ACC112 (cell line): ENCODE measurements around the gene BBS10.
A peak's percentile ranks its signal among the peaks of the same experiment; 100 is the strongest.
"Not testable (repeated sequence)": the region's sequence is repeated elsewhere in the genome, so short reads cannot be mapped to it uniquely, and the experiment has no call there.

ENCODE experiments used
- H2AFZ ChIP-seq: fragments of 200-600 bp; sonication (generic); one replicate; pipeline ENCODE4 v1.6.0; 2017; ENCODE audit warnings: antibody characterized with exemption, low read length; ENCODE audit not compliant: unreplicated experiment
- H3K27ac ChIP-seq: fragments of 200-600 bp; sonication (generic); 2 replicates; pipeline ENCODE4 v1.5.1; 2014; ENCODE audit warnings: low read depth, mild to moderate bottlenecking, antibody characterized with exemption, low read length, moderate library complexity
- H3K27me3 ChIP-seq: fragments of 200-600 bp; sonication (generic); 2 replicates; pipeline ENCODE4 v1.6.1; 2014; ENCODE audit warnings: mild to moderate bottlenecking, antibody characterized with exemption, low read length, moderate library complexity, mixed read lengths; ENCODE audit not compliant: insufficient read depth
- H3K36me3 ChIP-seq: fragments of 200-600 bp; sonication (generic); 2 replicates; pipeline ENCODE4 v1.6.1; 2016; ENCODE audit warnings: mild to moderate bottlenecking, antibody characterized with exemption, low read length, moderate library complexity, mixed read lengths; ENCODE audit not compliant: insufficient read depth
- H3K4me1 ChIP-seq: fragments of 200-600 bp; sonication (generic); one replicate; pipeline ENCODE4 v1.6.1; 2016; ENCODE audit warnings: low read length, mixed read lengths; ENCODE audit not compliant: insufficient read depth, unreplicated experiment, control insufficient read depth
- H3K4me3 ChIP-seq: fragments of 200-600 bp; sonication (generic); 2 replicates; pipeline ENCODE4 v1.5.1; 2014; ENCODE audit warnings: mild to moderate bottlenecking, low read depth, low read length
- H3K79me2 ChIP-seq: fragments of 200-600 bp; sonication (generic); one replicate; pipeline ENCODE4 v1.6.0; 2016; ENCODE audit warnings: low read length; ENCODE audit not compliant: control insufficient read depth, unreplicated experiment, insufficient read depth

Gene BBS10

GRCh38 chr12:76337583-76337982, 10.6 kb downstream of the BBS10 start:
- H3K36me3 ChIP-seq: peaks cover 4% of the 10 kb centered on the region; the same call in 1 of the 2 replicates
- H3K27me3 ChIP-seq: no peaks in the 10 kb centered on the region
- H3K4me3 ChIP-seq: peak overlapping the region; percentile 19; the same call in 1 of the 2 replicates
- peak overlapping the region; percentile 69 for H2AFZ ChIP-seq
- peak overlapping the region; percentile 46 for H3K27ac ChIP-seq
- peaks cover 29% of the 10 kb centered on the region for H3K4me1 ChIP-seq
- H3K79me2 ChIP-seq: no peaks in the 10 kb centered on the region

GRCh38 chr12:76332606-76333005, 15.6 kb downstream of the BBS10 start:
- Histone ChIP-seq H3K79me2 (no peaks in the 10 kb centered on the region), H3K36me3 (peaks cover 7% of the 10 kb centered on the region; the same call in 1 of the 2 replicates), H2AFZ (no peak overlapping the region), H3K4me1 (peaks cover 25% of the 10 kb centered on the region), H3K27ac (no peak overlapping the region), H3K4me3 (no peak overlapping the region), H3K27me3 (no peaks in the 10 kb centered on the region)

- H3K4me3 ChIP-seq: no peak overlapping the region
- peaks cover 3% of the 10 kb centered on the region; the same call in 1 of the 2 replicates for H3K36me3 ChIP-seq
- peak overlapping the region; percentile 5 for H2AFZ ChIP-seq
- peak overlapping the region; percentile 87 for H3K27ac ChIP-seq
- no peaks in the 10 kb centered on the region for H3K79me2 ChIP-seq
- H3K27me3 ChIP-seq: no peaks in the 10 kb centered on the region
- H3K4me1 ChIP-seq: peaks cover 16% of the 10 kb centered on the region
These were observed 18.6 kb downstream of the BBS10 start for GRCh38 chr12:76329606-76330005.

GRCh38 chr12:76329159-76329558, 19.1 kb downstream of the BBS10 start:
- peak overlapping the region; percentile 5 for H2AFZ ChIP-seq
- peak overlapping the region; percentile 87 for H3K27ac ChIP-seq
- peak overlapping the region; percentile 22 for H3K4me3 ChIP-seq
- H3K27me3 ChIP-seq: no peaks in the 10 kb centered on the region
- H3K79me2 ChIP-seq: no peaks in the 10 kb centered on the region
- peaks cover 16% of the 10 kb centered on the region for H3K4me1 ChIP-seq
- peaks cover 3% of the 10 kb centered on the region; the same call in 1 of the 2 replicates for H3K36me3 ChIP-seq

GRCh38 chr12:76319595-76320319, 28.5 kb downstream of the BBS10 start:
- H3K4me3 ChIP-seq, H3K36me3 ChIP-seq, H2AFZ ChIP-seq, H3K27ac ChIP-seq, H3K4me1 ChIP-seq, H3K27me3 ChIP-seq, H3K79me2 ChIP-seq: not testable (repeated sequence)

- no peak overlapping the region for H2AFZ ChIP-seq
- H3K36me3 ChIP-seq: no peaks in the 10 kb centered on the region
- H3K4me1 ChIP-seq: no peaks in the 10 kb centered on the region
- H3K27me3 ChIP-seq: no peaks in the 10 kb centered on the region
- no peak overlapping the region for H3K4me3 ChIP-seq
- no peaks in the 10 kb centered on the region for H3K79me2 ChIP-seq
- H3K27ac ChIP-seq: no peak overlapping the region
These were observed 29.2 kb downstream of the BBS10 start for GRCh38 chr12:76318773-76319594.

- no peak overlapping the region for H3K4me3 ChIP-seq
- no peak overlapping the region for H3K27ac ChIP-seq
- no peaks in the 10 kb centered on the region for H3K27me3 ChIP-seq
- H3K36me3 ChIP-seq: no peaks in the 10 kb centered on the region
- no peaks in the 10 kb centered on the region for H3K79me2 ChIP-seq
- no peak overlapping the region for H2AFZ ChIP-seq
- H3K4me1 ChIP-seq: no peaks in the 10 kb centered on the region
These were observed 30.2 kb downstream of the BBS10 start for GRCh38 chr12:76317976-76318375.

GRCh38 chr12:76316468-76316867, 31.7 kb downstream of the BBS10 start:
- Histone ChIP-seq H2AFZ (no peak overlapping the region), H3K36me3 (no peaks in the 10 kb centered on the region), H3K4me1 (peaks cover 8% of the 10 kb centered on the region), H3K4me3 (no peak overlapping the region), H3K79me2 (no peaks in the 10 kb centered on the region), H3K27me3 (no peaks in the 10 kb centered on the region), H3K27ac (no peak overlapping the region)

GRCh38 chr12:76313299-76313698, 34.9 kb downstream of the BBS10 start:
- Histone ChIP-seq H3K36me3 (no peaks in the 10 kb centered on the region), H3K27ac (no peak overlapping the region), H3K4me3 (no peak overlapping the region), H3K79me2 (no peaks in the 10 kb centered on the region), H2AFZ (no peak overlapping the region), H3K27me3 (no peaks in the 10 kb centered on the region), H3K4me1 (peaks cover 21% of the 10 kb centered on the region)

- H3K27ac ChIP-seq: peak overlapping the region; percentile 23; the same call in 1 of the 2 replicates
- H2AFZ ChIP-seq: no peak overlapping the region
- no peaks in the 10 kb centered on the region for H3K79me2 ChIP-seq
- no peaks in the 10 kb centered on the region for H3K27me3 ChIP-seq
- no peak overlapping the region for H3K4me3 ChIP-seq
- no peaks in the 10 kb centered on the region for H3K36me3 ChIP-seq
- peaks cover 21% of the 10 kb centered on the region for H3K4me1 ChIP-seq
These were observed 35.9 kb downstream of the BBS10 start for GRCh38 chr12:76312315-76312714.
